GM23248 (cell line): ENCODE data around the gene RIMS1.

ENCODE experiments used
- EZH2 ChIP-seq: fragments of 200-600 bp; sonication (generic); IDR thresholded peaks from 2 replicates; pipeline ENCODE4 v1.6.1; 2018; ENCODE audit warnings: antibody characterized with exemption, mild to moderate bottlenecking; ENCODE audit not compliant: insufficient read depth, poor library complexity, severe bottlenecking
- EZH2phosphoT487 ChIP-seq: fragments of 200-600 bp; sonication (generic); IDR thresholded peaks from 2 replicates; pipeline ENCODE4 v1.6.1; 2018; ENCODE audit warnings: antibody characterized with exemption, moderate library complexity, mild to moderate bottlenecking, low read depth; ENCODE audit not compliant: insufficient read depth

DNA sequence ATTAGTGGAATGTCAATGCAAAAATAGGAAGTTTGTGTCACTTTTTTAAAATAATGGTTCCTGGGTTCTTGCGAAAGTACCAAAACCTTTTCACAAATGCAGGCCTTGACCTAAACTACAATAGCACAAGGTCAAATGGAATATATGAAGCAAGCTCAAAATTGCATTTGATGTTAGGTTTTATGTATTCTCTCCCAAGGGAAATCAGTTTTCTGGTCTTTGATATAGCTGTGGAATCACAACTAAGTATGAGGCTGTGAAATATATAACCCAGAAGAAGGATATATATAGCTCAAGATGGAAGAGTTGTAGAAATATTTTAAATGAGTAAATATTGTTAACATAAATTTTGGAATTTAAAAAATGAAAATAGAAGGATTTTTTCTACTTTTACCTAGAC is 327.3 kb downstream of the RIMS1 start:
- TF ChIP-seq EZH2 (no peak), EZH2phosphoT487 (no peak)
